ENCODE measurements around the gene TPO. TPM values are rescaled to one million over a fixed set of nuclear protein-coding genes. Genes with fewer than 3 reads are reported as not detected.

The TPO gene
- total RNA-seq, 1 experiment from 2014 or later = not detected

- BruUV-seq (replicated peaks) = no TSS peak
- Mint-ChIP-seq H3K27ac (ENCODE audit: low read depth, unreplicated experiment) (no peak overlapping the region), H3K27me3 (ENCODE audit: insufficient read depth, unreplicated experiment) (peaks cover 13% of the 10 kb centered on the region), H3K4me1 (ENCODE audit: insufficient read depth, unreplicated experiment) (no peaks in the 10 kb centered on the region), H3K36me3 (ENCODE audit: insufficient read depth, unreplicated experiment) (no peaks in the 10 kb centered on the region), H3K4me3 (ENCODE audit: unreplicated experiment) (no peak overlapping the region), H3K9me3 (ENCODE audit: unreplicated experiment) (no peaks in the 10 kb centered on the region)
- no peak for DNase-seq (ENCODE audit: unreplicated experiment)
- POLR2A ChIA-PET = no interaction called here
- intact Hi-C loops (cut with micrococcal nuclease) = no loop called here
- no peak for TF ChIP-seq CTCF (IDR thresholded peaks at IDR 0.05; ENCODE audit: unreplicated experiment)
- CTCF ChIA-PET = no interaction called here
Measured at GRCh38 chr2:1479346-1479745, 66.1 kb downstream of the TPO start.

GRCh38 chr2:1480671-1481076 lies 67.4 kb downstream of the TPO start:
- BruUV-seq (replicated peaks) = no TSS peak
- no peak for TF ChIP-seq CTCF (IDR thresholded peaks at IDR 0.05; ENCODE audit: unreplicated experiment)
- Mint-ChIP-seq H3K4me3 (ENCODE audit: unreplicated experiment) (no peak overlapping the region), H3K36me3 (ENCODE audit: insufficient read depth, unreplicated experiment) (no peaks in the 10 kb centered on the region), H3K4me1 (ENCODE audit: insufficient read depth, unreplicated experiment) (no peaks in the 10 kb centered on the region), H3K27me3 (ENCODE audit: insufficient read depth, unreplicated experiment) (peaks cover 13% of the 10 kb centered on the region), H3K27ac (ENCODE audit: low read depth, unreplicated experiment) (no peak overlapping the region), H3K9me3 (ENCODE audit: unreplicated experiment) (no peaks in the 10 kb centered on the region)
- ChIA-PET POLR2A (no interaction called here), CTCF (interaction anchor here (0.6 kb wide), 2 partner anchors 14 to 288 kb away, joined by 3 read pairs; no protein-coding TSS in a partner anchor)
- intact Hi-C loops (cut with micrococcal nuclease) = no loop called here
- no peak for DNase-seq (ENCODE audit: unreplicated experiment)

GRCh38 chr2:1481406-1482252 lies 68.4 kb downstream of the TPO start:
- CTCF ChIA-PET = interaction anchor here (0.6 kb wide), 1 partner anchor 69 kb away, joined by 3 read pairs; no protein-coding TSS in a partner anchor

GRCh38 chr2:1482253-1482675 lies 69.0 kb downstream of the TPO start:
- Mint-ChIP-seq H3K4me3 (ENCODE audit: unreplicated experiment) (no peak overlapping the region), H3K4me1 (ENCODE audit: insufficient read depth, unreplicated experiment) (no peaks in the 10 kb centered on the region), H3K27me3 (ENCODE audit: insufficient read depth, unreplicated experiment) (peaks cover 13% of the 10 kb centered on the region), H3K27ac (ENCODE audit: low read depth, unreplicated experiment) (no peak overlapping the region), H3K9me3 (ENCODE audit: unreplicated experiment) (no peaks in the 10 kb centered on the region), H3K36me3 (ENCODE audit: insufficient read depth, unreplicated experiment) (no peaks in the 10 kb centered on the region)
- no TSS peak for BruUV-seq (replicated peaks)
- ChIA-PET POLR2A (no interaction called here), CTCF (no interaction called here)
- intact Hi-C loops (cut with micrococcal nuclease) = no loop called here
- no peak for TF ChIP-seq CTCF (IDR thresholded peaks at IDR 0.05; ENCODE audit: unreplicated experiment)
- no peak for DNase-seq (ENCODE audit: unreplicated experiment)

More at GRCh38 chr2:1481406-1482252, 68.4 kb downstream of the TPO start:
- Mint-ChIP-seq H3K9me3 (ENCODE audit: unreplicated experiment) (no peaks in the 10 kb centered on the region), H3K27ac (ENCODE audit: low read depth, unreplicated experiment) (no peak overlapping the region), H3K36me3 (ENCODE audit: insufficient read depth, unreplicated experiment) (no peaks in the 10 kb centered on the region), H3K4me1 (ENCODE audit: insufficient read depth, unreplicated experiment) (no peaks in the 10 kb centered on the region), H3K27me3 (ENCODE audit: insufficient read depth, unreplicated experiment) (peaks cover 13% of the 10 kb centered on the region), H3K4me3 (ENCODE audit: unreplicated experiment) (no peak overlapping the region)
- no TSS peak for BruUV-seq (replicated peaks)
- DNase-seq (ENCODE audit: unreplicated experiment) = no peak
- intact Hi-C loops (cut with micrococcal nuclease) = no loop called here
- TF ChIP-seq CTCF (IDR thresholded peaks at IDR 0.05; ENCODE audit: unreplicated experiment) = no peak
- POLR2A ChIA-PET = no interaction called here

Measured in MCF 10A (cell line).